ENCODE data around the gene IKBKE. TPM values are rescaled to one million over a fixed set of nuclear protein-coding genes. Genes with fewer than 3 reads are reported as not detected.

Gene IKBKE
- total RNA-seq, result 7.5 and 8.5 TPM in 2 replicates
- long read RNA-seq, transcript IKBKE-203 (22 exons, 3,221 nt), result major isoform, 12 of 27 reads
- long read RNA-seq, partial matches to known transcripts, result 3 of 27 reads
- long read RNA-seq, other reads (novel, unspliced or antisense), result 6 of 27 reads

GRCh38 chr1:206469933-206470691 lies at the start of gene IKBKE:
Gene IKBKE, plus strand, starts transcription at chr1:206470476. Its CDS starts 2,752 bp downstream, at chr1:206473228.
- DNase-seq (ENCODE audit: extremely low spot score, unreplicated experiment), result no peak
- TF ChIP-seq CTCF (IDR thresholded peaks at IDR 0.05), result peak; percentile 46
- Mint-ChIP-seq H3K4me1 (ENCODE audit: unreplicated experiment) (peaks cover 43% of the 10 kb centered on the region), H3K27me3 (ENCODE audit: unreplicated experiment) (no peaks in the 10 kb centered on the region), H3K27ac (ENCODE audit: unreplicated experiment) (peak within 1 kb of the TSS; percentile 83), H3K4me3 (ENCODE audit: unreplicated experiment) (peak within 1 kb of the TSS; percentile 79), H3K36me3 (ENCODE audit: unreplicated experiment) (peaks cover 8% of the 10 kb centered on the region), H3K9me3 (ENCODE audit: unreplicated experiment) (no peaks in the 10 kb centered on the region)

- no peak overlapping the region for H3K4me3 Mint-ChIP-seq (ENCODE audit: unreplicated experiment)
- H3K4me1 Mint-ChIP-seq (ENCODE audit: unreplicated experiment), result peaks cover 7% of the 10 kb centered on the region
- no peak for TF ChIP-seq CTCF (IDR thresholded peaks at IDR 0.05)
- H3K36me3 Mint-ChIP-seq (ENCODE audit: unreplicated experiment), result peaks cover 39% of the 10 kb centered on the region
- no peaks in the 10 kb centered on the region for H3K9me3 Mint-ChIP-seq (ENCODE audit: unreplicated experiment)
- H3K27ac Mint-ChIP-seq (ENCODE audit: unreplicated experiment), result no peak overlapping the region
- no peaks in the 10 kb centered on the region for H3K27me3 Mint-ChIP-seq (ENCODE audit: unreplicated experiment)
- no peak for DNase-seq (ENCODE audit: extremely low spot score, unreplicated experiment)
Measured at GRCh38 chr1:206421616-206422340, 48.5 kb upstream of the IKBKE start.

- Mint-ChIP-seq H3K27me3 (ENCODE audit: unreplicated experiment) (no peaks in the 10 kb centered on the region), H3K36me3 (ENCODE audit: unreplicated experiment) (peaks cover 37% of the 10 kb centered on the region)
Measured at GRCh38 chr1:206422525-206422924, 47.8 kb upstream of the IKBKE start.

GRCh38 chr1:206427291-206427690 lies 43.0 kb upstream of the IKBKE start:
- H3K27ac Mint-ChIP-seq (ENCODE audit: unreplicated experiment), result no peak overlapping the region
- peaks cover 24% of the 10 kb centered on the region for H3K36me3 Mint-ChIP-seq (ENCODE audit: unreplicated experiment)
- H3K4me3 Mint-ChIP-seq (ENCODE audit: unreplicated experiment), result no peak overlapping the region
- TF ChIP-seq CTCF (IDR thresholded peaks at IDR 0.05), result no peak
- no peaks in the 10 kb centered on the region for H3K27me3 Mint-ChIP-seq (ENCODE audit: unreplicated experiment)
- peaks cover 4% of the 10 kb centered on the region for H3K4me1 Mint-ChIP-seq (ENCODE audit: unreplicated experiment)
- no peaks in the 10 kb centered on the region for H3K9me3 Mint-ChIP-seq (ENCODE audit: unreplicated experiment)
- DNase-seq (ENCODE audit: extremely low spot score, unreplicated experiment), result no peak

More at GRCh38 chr1:206422525-206422924, 47.8 kb upstream of the IKBKE start:
- no peak overlapping the region for H3K4me3 Mint-ChIP-seq (ENCODE audit: unreplicated experiment)
- peaks cover 7% of the 10 kb centered on the region for H3K4me1 Mint-ChIP-seq (ENCODE audit: unreplicated experiment)
- no peak for DNase-seq (ENCODE audit: extremely low spot score, unreplicated experiment)
- H3K9me3 Mint-ChIP-seq (ENCODE audit: unreplicated experiment), result no peaks in the 10 kb centered on the region
- H3K27ac Mint-ChIP-seq (ENCODE audit: unreplicated experiment), result no peak overlapping the region
- TF ChIP-seq CTCF (IDR thresholded peaks at IDR 0.05), result no peak

- H3K36me3 Mint-ChIP-seq (ENCODE audit: unreplicated experiment), result peaks cover 27% of the 10 kb centered on the region
- peaks cover 4% of the 10 kb centered on the region for H3K4me1 Mint-ChIP-seq (ENCODE audit: unreplicated experiment)
- no peaks in the 10 kb centered on the region for H3K27me3 Mint-ChIP-seq (ENCODE audit: unreplicated experiment)
- H3K9me3 Mint-ChIP-seq (ENCODE audit: unreplicated experiment), result no peaks in the 10 kb centered on the region
- no peak overlapping the region for H3K27ac Mint-ChIP-seq (ENCODE audit: unreplicated experiment)
- TF ChIP-seq CTCF (IDR thresholded peaks at IDR 0.05), result no peak
- no peak overlapping the region for H3K4me3 Mint-ChIP-seq (ENCODE audit: unreplicated experiment)
- DNase-seq (ENCODE audit: extremely low spot score, unreplicated experiment), result no peak
Measured at GRCh38 chr1:206429421-206429820, 40.9 kb upstream of the IKBKE start.

Data from osteocyte (in vitro differentiated cells).